ENCODE results near the gene TM4SF20.

- TF ChIP-seq CTCF (IDR thresholded peaks at IDR 0.05) (no peak), POLR2A (IDR thresholded peaks at IDR 0.05) (no peak)
Measured at GRCh38 chr2:227370791-227371312, 8.3 kb downstream of the TM4SF20 start.
